ENCODE results near the gene RCN2.

GRCh38 chr15:76988867-76989780, 57.6 kb downstream of the RCN2 start:
- TF ChIP-seq CTCF (conservative IDR thresholded peaks at IDR 0.05 in 1 of 2, IDR thresholded peaks at IDR 0.05 in 1 of 2; ENCODE audit: low read depth in 1 of 2, low read length in 2 of 2): no peak
- TF ChIP-seq EZH2 (IDR thresholded peaks at IDR 0.05; ENCODE audit: low read length, missing control alignments): no peak

Measured in fibroblast of lung (primary cell).